ENCODE measurements around the gene NRDC. TPM values are rescaled to one million over a fixed set of nuclear protein-coding genes. Genes with fewer than 3 reads are reported as not detected.
A peak's percentile ranks its signal among the peaks of the same experiment; 100 is the strongest.

NRDC gene
- total and polyA plus RNA-seq, 2 experiments from 2014 or later: 129 to 217 TPM

DNA sequence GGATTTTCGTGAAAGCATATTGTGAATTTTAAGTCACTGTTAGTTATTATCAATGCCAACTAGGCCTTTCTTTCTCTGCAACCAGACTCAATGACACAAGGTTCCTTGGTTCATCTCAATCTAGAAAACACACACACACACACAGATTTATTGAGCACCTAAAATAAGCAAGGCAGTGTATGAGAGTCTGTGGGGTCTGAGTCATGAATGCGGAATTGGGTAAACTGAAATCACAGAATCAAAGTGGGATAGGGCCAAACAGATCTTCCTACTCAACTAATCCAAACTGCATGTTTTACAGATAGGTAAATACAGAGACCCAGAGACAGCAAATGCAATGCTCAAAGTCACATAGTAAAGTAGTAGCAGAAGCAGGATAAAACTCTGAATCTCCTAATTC lies 48.5 kb upstream of the NRDC start (continued):
- TF ChIP-seq, protein P1, sequence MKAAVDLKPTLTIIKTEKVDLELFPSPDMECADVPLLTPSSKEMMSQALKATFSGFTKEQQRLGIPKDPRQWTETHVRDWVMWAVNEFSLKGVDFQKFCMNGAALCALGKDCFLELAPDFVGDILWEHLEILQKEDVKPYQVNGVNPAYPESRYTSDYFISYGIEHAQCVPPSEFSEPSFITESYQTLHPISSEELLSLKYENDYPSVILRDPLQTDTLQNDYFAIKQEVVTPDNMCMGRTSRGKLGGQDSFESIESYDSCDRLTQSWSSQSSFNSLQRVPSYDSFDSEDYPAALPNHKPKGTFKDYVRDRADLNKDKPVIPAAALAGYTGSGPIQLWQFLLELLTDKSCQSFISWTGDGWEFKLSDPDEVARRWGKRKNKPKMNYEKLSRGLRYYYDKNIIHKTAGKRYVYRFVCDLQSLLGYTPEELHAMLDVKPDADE (IDR thresholded peaks at IDR 0.05): no peak
- TF ChIP-seq JUNB (IDR thresholded peaks at IDR 0.05; ENCODE audit: unreplicated experiment) (no peak), ZNF114 (CRISPR knock-in tag; IDR thresholded peaks at IDR 0.05) (no peak)

DNA sequence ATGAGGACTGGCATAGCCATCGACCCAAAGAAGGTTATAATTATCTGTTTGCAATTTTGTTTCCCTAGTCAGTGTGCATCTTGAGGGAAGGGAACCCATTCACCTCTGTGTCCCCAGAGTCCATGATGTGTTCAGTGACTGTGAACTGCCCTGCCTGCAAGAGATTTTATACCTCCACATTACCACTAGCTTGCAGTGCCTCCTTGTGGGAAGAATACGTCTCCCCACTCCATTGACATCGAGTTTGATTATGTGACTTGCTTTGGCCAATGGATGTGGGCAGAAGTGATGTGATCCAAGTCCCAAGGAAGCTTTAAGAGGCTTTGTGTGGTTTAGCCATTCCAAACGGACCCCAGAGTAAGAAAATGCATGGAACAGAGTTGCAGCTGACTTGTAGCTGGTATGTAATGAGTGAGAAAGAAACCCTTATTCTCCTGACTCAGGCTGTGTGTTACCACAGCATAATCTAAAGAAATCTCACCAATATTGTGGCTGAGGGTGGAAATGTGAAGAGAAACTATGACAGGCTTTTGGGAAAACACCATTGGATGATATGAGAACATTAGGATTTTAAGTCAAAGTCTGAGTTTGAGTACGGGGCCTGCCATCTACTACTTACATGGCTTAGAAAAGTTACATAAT lies 47.8 kb upstream of the NRDC start:
- 0 out of 2 replicates have a peak, but pooled peaks cover 3% of the 10 kb centered on the region for H3F3A ChIP-seq (replicated peaks; ENCODE audit: low read depth)
- no peaks in the 10 kb centered on the region for H3K36me3 ChIP-seq (ENCODE audit: insufficient read depth)
- no peaks in the 10 kb centered on the region for H3K9me3 Mint-ChIP-seq
- H3K27me3 Mint-ChIP-seq (ENCODE audit: insufficient read depth, low read depth, poor library complexity): no peaks in the 10 kb centered on the region
- no peaks in the 10 kb centered on the region for H3K4me1 ChIP-seq (ENCODE audit: insufficient read depth)
- peaks cover 7% of the 10 kb centered on the region for H3K4me1 Mint-ChIP-seq
- no peak overlapping the region for H3K4me3 Mint-ChIP-seq
- no peak overlapping the region for H3K4me2 ChIP-seq
- no peak overlapping the region for H3K27ac Mint-ChIP-seq
- no peaks in the 10 kb centered on the region for H3K27me3 ChIP-seq (ENCODE audit: insufficient read depth)
- H2AFZ ChIP-seq: no peak overlapping the region
- DNase-seq (ENCODE audit: low spot score): peak; percentile 70
- peak; percentile 85 for ATAC-seq
- no peaks in the 10 kb centered on the region for H3K9me2 ChIP-seq (ENCODE audit: insufficient read depth)
- H3K27ac ChIP-seq (ENCODE audit: low read depth): no peak overlapping the region; the same call in 1 of the 2 replicates
- no peak overlapping the region for H3K4me3 ChIP-seq
- H4K20me1 ChIP-seq (replicated peaks; ENCODE audit: insufficient read depth): no peaks in the 10 kb centered on the region; the same call in 1 of the 2 replicates
- H3K36me3 Mint-ChIP-seq (ENCODE audit: low read depth): peaks cover 2% of the 10 kb centered on the region; the same call in 2 of the 3 replicates
- TF ChIP-seq, protein P2, sequence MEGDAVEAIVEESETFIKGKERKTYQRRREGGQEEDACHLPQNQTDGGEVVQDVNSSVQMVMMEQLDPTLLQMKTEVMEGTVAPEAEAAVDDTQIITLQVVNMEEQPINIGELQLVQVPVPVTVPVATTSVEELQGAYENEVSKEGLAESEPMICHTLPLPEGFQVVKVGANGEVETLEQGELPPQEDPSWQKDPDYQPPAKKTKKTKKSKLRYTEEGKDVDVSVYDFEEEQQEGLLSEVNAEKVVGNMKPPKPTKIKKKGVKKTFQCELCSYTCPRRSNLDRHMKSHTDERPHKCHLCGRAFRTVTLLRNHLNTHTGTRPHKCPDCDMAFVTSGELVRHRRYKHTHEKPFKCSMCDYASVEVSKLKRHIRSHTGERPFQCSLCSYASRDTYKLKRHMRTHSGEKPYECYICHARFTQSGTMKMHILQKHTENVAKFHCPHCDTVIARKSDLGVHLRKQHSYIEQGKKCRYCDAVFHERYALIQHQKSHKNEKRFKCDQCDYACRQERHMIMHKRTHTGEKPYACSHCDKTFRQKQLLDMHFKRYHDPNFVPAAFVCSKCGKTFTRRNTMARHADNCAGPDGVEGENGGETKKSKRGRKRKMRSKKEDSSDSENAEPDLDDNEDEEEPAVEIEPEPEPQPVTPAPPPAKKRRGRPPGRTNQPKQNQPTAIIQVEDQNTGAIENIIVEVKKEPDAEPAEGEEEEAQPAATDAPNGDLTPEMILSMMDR (conservative IDR thresholded peaks at IDR 0.05; ENCODE audit: low read depth in 2 of 2): peak; percentile 60 to 77
- TF ChIP-seq, protein P3, sequence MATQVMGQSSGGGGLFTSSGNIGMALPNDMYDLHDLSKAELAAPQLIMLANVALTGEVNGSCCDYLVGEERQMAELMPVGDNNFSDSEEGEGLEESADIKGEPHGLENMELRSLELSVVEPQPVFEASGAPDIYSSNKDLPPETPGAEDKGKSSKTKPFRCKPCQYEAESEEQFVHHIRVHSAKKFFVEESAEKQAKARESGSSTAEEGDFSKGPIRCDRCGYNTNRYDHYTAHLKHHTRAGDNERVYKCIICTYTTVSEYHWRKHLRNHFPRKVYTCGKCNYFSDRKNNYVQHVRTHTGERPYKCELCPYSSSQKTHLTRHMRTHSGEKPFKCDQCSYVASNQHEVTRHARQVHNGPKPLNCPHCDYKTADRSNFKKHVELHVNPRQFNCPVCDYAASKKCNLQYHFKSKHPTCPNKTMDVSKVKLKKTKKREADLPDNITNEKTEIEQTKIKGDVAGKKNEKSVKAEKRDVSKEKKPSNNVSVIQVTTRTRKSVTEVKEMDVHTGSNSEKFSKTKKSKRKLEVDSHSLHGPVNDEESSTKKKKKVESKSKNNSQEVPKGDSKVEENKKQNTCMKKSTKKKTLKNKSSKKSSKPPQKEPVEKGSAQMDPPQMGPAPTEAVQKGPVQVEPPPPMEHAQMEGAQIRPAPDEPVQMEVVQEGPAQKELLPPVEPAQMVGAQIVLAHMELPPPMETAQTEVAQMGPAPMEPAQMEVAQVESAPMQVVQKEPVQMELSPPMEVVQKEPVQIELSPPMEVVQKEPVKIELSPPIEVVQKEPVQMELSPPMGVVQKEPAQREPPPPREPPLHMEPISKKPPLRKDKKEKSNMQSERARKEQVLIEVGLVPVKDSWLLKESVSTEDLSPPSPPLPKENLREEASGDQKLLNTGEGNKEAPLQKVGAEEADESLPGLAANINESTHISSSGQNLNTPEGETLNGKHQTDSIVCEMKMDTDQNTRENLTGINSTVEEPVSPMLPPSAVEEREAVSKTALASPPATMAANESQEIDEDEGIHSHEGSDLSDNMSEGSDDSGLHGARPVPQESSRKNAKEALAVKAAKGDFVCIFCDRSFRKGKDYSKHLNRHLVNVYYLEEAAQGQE (IDR thresholded peaks at IDR 0.05; ENCODE audit: unreplicated experiment): no peak
- no peak for TF ChIP-seq EZH2phosphoT487 (IDR thresholded peaks at IDR 0.05; ENCODE audit: unreplicated experiment)
- TF ChIP-seq STAT1 (IDR thresholded peaks at IDR 0.05; ENCODE audit: unreplicated experiment): no peak
- TF ChIP-seq, protein P4, sequence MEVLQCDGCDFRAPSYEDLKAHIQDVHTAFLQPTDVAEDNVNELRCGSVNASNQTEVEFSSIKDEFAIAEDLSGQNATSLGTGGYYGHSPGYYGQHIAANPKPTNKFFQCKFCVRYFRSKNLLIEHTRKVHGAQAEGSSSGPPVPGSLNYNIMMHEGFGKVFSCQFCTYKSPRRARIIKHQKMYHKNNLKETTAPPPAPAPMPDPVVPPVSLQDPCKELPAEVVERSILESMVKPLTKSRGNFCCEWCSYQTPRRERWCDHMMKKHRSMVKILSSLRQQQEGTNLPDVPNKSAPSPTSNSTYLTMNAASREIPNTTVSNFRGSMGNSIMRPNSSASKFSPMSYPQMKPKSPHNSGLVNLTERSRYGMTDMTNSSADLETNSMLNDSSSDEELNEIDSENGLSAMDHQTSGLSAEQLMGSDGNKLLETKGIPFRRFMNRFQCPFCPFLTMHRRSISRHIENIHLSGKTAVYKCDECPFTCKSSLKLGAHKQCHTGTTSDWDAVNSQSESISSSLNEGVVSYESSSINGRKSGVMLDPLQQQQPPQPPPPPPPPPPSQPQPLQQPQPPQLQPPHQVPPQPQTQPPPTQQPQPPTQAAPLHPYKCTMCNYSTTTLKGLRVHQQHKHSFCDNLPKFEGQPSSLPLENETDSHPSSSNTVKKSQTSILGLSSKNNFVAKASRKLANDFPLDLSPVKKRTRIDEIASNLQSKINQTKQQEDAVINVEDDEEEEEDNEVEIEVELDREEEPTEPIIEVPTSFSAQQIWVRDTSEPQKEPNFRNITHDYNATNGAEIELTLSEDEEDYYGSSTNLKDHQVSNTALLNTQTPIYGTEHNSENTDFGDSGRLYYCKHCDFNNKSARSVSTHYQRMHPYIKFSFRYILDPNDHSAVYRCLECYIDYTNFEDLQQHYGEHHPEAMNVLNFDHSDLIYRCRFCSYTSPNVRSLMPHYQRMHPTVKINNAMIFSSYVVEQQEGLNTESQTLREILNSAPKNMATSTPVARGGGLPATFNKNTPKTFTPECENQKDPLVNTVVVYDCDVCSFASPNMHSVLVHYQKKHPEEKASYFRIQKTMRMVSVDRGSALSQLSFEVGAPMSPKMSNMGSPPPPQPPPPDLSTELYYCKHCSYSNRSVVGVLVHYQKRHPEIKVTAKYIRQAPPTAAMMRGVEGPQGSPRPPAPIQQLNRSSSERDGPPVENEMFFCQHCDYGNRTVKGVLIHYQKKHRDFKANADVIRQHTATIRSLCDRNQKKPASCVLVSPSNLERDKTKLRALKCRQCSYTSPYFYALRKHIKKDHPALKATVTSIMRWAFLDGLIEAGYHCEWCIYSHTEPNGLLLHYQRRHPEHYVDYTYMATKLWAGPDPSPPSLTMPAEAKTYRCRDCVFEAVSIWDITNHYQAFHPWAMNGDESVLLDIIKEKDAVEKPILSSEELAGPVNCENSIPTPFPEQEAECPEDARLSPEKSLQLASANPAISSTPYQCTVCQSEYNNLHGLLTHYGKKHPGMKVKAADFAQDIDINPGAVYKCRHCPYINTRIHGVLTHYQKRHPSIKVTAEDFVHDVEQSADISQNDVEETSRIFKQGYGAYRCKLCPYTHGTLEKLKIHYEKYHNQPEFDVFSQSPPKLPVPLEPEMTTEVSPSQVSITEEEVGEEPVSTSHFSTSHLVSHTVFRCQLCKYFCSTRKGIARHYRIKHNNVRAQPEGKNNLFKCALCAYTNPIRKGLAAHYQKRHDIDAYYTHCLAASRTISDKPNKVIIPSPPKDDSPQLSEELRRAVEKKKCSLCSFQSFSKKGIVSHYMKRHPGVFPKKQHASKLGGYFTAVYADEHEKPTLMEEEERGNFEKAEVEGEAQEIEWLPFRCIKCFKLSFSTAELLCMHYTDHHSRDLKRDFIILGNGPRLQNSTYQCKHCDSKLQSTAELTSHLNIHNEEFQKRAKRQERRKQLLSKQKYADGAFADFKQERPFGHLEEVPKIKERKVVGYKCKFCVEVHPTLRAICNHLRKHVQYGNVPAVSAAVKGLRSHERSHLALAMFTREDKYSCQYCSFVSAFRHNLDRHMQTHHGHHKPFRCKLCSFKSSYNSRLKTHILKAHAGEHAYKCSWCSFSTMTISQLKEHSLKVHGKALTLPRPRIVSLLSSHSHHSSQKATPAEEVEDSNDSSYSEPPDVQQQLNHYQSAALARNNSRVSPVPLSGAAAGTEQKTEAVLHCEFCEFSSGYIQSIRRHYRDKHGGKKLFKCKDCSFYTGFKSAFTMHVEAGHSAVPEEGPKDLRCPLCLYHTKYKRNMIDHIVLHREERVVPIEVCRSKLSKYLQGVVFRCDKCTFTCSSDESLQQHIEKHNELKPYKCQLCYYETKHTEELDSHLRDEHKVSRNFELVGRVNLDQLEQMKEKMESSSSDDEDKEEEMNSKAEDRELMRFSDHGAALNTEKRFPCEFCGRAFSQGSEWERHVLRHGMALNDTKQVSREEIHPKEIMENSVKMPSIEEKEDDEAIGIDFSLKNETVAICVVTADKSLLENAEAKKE (CRISPR knock-in tag; IDR thresholded peaks at IDR 0.05): no peak
- TF ChIP-seq ZNF331 (CRISPR knock-in tag; IDR thresholded peaks at IDR 0.05; ENCODE audit: low read depth): no peak
- no peaks in the 10 kb centered on the region for H3K79me2 ChIP-seq (replicated peaks; ENCODE audit: insufficient read depth)

Data from GM23338 (cell line).